Stimulated activated CD8-positive, alpha-beta memory T cell treated with anti-CD3 and anti-CD28 coated beads, Interleukin-7, amount 100 ng/mL, for 48 hours (primary cell): ENCODE data around the gene TRIM29.

Experiments used
- DNase-seq, 2 donors: peaks; one replicate each; pipeline ENCODE4 v3.0.0-alpha.2; 2020; ENCODE audit warnings: low read depth in 1 of 2; ENCODE audit errors: extremely low read depth in 1 of 2

The TRIM29 gene

GRCh38 chr11:120141768-120142423 lies 4.0 kb upstream of the TRIM29 start:
- DNase-seq: no peak

- no peak for DNase-seq
Measured at GRCh38 chr11:120141113-120141767, 3.3 kb upstream of the TRIM29 start.

DNA sequence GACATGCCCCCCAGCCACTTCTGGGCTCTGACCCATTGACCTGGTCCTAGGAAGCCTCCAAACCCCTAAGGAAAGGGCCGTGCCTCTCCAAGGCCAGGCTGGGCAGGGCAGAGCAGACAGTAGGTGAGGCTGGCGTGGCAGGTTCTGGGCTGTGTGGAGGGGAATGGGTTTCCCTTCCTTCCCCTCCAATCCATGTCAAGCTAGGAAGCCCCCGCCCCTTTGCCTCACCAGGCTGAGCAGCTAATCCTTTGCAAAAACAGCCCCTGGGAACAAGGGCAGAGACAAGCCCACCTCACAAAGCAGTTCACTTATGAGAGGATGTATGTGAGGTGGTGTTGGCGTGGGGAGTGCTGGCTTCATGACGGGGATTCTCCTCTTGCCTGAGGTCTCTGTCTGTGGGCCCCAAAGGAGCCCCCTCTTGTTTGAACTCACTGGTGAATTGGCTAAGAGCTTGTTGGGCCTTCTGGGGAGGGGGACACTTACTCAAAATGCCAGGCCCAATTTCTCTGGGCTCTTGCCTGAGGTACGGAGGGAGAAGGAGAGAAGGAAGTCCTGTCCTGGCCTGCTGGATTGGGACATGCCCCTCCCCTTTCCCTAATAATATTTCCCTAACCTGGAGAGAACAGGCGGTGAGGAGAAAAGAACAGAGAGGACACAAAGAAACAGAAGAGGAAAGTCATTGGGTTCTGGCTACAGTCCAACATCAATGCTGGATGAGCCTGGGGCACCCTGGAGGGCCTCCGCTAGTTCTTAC lies 1.6 kb upstream of the TRIM29 start:
- DNase-seq: no peak

DNA sequence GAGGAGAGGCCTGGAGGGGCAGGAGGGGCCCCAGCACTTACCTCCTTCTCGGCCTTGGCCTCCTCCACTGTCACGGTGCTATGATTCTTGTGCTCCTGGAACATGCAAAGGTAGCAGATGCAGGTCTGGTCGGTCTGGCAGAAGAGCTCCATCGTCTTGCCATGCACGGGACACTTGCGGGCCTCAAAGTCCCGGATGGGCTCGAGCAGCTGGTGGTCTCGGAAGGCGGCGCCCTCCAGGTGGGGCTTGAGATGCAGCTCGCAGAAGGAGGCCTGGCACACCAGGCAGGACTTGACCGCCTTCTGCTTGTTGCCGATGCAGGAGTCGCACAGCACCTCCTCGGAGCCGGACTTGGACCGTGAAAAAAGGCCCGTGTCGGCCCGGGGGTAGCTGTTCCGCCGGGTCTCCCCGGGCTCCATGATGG lies 714 bp downstream of the TRIM29 start:
- no peak for DNase-seq

GRCh38 chr11:120136356-120136755 lies 1.6 kb downstream of the TRIM29 start:
- DNase-seq: no peak

- DNase-seq: no peak
Measured at GRCh38 chr11:120135838-120136237, 2.1 kb downstream of the TRIM29 start.

DNA sequence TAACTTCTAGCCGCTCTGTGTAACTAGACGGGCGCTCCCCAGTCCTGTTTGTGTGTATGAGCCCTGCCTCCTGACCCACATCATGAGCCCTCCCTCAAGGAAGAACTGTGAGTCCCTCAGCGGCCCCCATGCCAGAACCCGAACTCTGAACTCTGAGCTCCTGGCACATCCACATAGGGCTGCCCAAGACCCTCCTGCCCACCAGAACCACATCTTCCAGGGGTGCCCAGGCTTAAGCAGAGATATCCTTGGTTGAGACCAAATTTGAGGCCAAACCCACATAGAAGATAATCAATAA lies 3.0 kb downstream of the TRIM29 start:
- DNase-seq: no peak

GRCh38 chr11:120134106-120134930 lies 3.6 kb downstream of the TRIM29 start:
- no peak for DNase-seq

DNA sequence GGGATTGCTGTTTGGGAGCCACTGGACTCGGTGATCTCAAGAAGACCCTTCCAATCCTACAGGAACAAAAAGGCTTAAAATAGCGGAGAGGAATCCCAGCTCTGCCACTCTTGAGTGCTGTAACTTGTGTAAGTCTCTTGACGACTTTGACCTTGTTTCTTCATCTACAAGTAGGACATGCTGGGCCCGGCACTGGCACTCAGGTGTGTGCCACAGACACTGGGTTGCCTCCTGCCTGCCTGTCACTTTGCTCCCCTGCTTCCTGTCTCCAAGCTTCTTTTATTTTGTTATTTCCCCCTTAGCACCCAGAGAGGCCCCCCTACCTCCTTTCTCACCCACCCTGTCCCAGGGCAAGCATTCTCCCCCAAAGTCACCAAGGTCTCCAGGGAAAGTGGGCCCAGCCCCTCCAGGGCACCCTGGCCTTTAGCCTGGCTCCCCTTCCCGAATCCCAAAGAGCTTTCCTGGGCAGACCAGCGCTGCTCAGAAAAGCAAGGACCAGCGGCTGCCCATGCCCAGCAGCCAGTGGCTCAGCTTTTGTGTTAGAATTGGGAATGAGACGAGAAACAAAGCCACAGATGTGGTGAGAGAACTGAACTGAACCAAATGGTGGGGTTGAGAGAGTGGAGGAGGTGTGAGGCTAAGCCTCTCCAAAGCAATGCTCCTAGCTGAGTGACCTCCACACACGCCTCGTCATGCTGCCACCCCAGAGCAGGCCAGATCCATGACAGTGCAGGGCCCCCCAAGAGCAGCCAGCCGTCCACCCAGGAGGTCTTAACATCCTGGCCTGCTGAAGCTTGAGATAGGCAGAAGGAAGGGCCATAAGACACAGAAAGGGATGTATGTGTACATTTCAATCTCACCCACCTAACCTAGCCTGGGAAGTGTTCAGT lies 4.5 kb downstream of the TRIM29 start:
- no peak for DNase-seq

GRCh38 chr11:120132645-120133185 lies 5.2 kb downstream of the TRIM29 start:
- no peak for DNase-seq

DNA sequence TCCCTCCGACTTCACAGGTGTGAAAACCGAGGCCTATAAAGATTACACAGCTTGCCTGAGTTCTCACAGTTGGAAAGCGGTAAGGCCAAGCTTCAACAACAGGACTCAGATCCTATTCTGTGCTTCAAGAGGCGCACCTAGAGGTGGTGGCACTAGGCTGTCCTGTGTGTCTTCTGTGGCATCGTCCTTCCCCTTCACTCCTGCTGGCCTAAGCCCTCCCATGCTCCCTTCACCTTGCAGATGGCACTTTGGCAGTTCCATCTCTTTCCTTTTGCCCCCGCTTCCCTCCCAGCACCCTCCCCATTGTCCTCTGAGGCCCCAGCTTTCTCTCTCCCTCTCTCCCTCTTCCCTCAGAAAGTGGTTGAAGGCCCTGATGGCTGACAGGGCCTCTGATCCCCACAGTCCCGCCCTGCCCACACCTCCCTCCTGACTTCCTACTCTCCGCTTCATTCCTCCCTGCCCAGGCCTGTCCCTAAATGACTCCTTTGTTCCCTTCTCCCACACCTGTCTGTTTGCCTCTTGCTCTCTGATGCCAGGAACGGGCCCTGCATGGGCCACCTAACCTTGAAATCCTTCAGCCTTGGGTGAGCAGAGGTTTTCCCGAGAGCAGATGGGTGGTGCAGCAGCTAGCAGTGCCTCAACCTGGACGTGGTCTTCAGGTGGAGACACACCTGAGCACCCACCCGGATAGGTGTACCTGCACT lies 5.8 kb downstream of the TRIM29 start:
- no peak for DNase-seq

DNA sequence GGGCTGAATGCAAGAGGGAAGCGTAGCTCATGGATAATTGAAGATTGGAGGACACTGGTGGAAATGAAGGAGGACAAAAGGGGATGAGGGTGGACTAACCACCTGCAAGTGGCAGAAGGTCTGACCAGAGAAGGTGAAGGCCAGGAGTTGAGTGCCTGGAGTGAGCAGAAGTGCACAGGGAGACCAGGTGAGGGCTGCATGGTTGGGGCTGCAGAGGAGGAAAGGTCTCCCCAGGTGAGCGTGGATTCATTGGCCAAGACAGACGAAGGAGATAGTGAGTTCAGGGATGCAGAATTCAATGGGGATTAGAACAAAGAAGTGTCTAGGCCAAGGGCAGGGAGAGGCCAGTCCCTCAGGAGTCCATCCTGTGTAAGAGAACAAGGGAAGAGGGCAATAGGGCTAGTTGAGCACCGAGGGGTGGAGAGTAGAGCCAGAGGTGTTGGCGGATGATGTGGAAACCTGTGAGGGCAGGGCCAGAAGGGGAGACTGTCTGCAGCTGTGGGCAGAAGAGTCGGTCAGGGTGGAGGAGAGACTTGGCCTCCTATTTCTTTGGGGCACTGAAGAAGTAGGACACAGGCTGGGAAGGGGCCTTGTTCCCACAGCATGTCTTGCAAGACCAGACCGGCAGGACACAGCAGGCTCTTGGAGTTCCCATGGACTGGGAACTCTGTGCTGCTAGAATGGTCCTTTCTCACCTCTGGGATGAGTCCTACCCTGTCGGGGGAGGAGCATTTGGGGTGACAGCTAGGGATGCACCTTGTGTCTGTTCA lies 6.7 kb downstream of the TRIM29 start:
- DNase-seq: no peak

GRCh38 chr11:120130176-120130980 lies 7.5 kb downstream of the TRIM29 start:
- DNase-seq: no peak

DNA sequence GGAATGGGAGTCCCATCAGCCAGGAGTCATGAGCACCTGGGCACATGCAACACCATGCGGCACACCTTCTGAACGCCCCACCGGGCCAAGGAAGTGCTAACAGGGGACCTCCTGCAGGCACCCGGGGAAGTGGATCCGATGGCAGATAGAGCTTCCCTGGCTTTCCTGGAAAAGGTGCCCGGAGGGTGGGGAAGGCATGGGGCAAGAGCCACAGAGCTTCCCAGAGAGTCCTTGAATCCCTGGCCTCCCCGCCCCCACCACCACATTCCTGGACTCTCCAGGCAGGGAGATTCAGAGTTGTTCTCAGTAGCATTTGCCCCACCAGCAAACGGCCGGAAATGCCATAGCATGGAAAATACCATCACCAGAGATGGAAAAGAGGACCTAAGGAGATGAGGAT lies 8.3 kb downstream of the TRIM29 start:
- DNase-seq: no peak

DNA sequence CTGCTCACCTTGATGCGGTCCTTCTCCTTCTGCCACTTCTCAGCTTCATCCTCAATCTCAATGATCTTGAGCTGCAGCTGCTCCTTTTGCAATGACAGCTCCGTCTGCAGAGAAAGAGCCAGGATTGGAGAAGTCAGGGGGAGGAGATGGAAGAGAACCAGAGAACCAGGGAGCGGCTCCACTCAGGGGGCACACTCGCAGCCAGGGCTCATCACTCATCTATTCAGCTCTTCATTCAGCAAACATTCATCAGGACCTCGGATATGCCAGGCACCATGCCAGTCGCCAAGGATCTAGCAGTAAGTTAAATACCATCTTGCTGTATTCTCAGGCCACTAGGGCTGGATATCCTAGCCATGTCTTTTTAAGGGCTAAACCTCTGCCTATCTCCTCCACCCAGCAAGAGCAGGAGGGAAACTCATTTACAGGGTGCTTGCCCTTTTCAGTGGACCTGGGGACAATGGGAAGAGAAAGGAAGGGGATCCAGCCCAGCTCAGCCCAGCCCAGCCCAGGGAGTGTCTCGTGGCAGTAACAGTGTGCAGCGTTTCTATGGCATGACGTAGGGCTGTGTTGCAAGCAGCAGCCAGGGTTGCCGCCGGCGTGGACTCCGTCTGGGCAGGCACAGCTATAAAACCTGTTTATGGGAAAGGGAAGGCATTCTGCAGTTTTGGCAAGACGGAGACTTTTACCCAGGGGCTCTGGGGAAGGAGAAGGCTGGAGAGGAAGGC lies 9.4 kb downstream of the TRIM29 start:
- no peak for DNase-seq

DNA sequence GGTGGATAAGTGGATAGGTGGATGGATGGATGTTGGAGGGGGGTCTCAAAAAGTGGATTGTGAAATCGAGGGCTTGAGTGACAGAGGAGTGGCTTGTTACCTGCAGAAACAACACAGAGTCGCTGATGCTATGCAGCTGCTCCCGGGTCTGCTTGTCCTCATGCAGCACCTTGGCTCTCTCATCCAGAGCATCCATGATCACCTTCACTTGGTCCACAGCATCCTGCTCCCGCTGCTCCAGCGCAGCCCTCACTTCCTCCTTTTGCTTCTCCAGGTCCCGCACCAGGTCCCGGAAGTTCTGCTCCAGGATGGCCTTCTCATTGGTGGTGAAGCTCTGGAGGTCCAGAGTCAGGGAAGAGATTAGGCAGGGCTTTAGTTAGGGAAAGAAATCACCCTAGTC lies 10.7 kb downstream of the TRIM29 start:
- DNase-seq: no peak

DNA sequence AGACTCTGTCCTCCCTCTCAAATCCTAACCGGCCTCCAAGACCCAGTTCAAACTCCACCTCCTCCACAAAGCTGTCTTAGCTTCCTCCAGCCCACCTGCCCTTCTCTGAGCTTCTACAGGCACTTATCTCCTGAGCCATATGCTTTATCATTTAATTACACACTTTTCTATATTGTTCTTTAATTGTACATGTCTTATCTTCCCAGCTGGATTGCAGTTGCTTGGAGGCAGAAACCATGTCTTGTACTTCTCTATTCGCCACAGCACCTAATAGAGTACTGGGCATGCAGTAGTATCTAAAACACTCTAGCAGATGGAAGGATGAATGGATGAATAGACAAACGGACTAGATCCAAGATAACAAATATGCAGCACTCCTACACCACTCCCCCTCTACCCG lies 11.3 kb downstream of the TRIM29 start:
- no peak for DNase-seq
